ENCODE data around the gene CLSTN2. TPM values are rescaled to one million over a fixed set of nuclear protein-coding genes. Genes with fewer than 3 reads are reported as not detected.

CLSTN2 gene
- total and polyA plus RNA-seq, 2 of the 4 experiments (the other 2 are of a cell fraction) = under 0.01 to 0.07 TPM

DNA sequence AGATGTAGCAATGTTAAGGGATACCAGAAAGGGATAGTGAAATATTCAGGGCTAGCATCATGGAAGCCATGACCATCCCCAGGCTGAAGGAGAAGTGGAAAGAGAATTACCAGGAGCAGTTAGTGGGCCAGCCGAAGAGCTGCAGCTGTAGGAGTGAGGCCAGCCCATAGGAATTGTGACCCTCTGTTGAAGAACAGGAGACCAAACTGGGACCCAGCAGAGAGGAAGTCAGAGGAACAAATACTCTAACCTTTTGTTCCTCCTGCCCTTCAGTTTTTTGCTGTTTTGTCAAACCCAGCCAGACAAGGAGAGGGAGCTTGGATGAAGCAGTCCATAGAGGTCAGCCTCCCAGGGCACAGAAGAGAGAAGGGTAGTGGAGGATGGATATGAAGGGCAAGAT lies 115.4 kb downstream of the CLSTN2 start:
- H4K20me1 ChIP-seq (ENCODE audit: insufficient read depth, low read length) = no peaks in the 10 kb centered on the region
- TF ChIP-seq ELK1 (IDR thresholded peaks at IDR 0.05; ENCODE audit: borderline replicate concordance, low read depth, low read length) (no peak), MXI1 (IDR thresholded peaks at IDR 0.05; ENCODE audit: borderline replicate concordance, low read depth, low read length) (no peak)

More for the DNA sequence above, 115.4 kb downstream of the CLSTN2 start:
- H3K36me3 ChIP-seq (ENCODE audit: control insufficient read depth, insufficient read depth, low read length) = no peaks in the 10 kb centered on the region
- H3K23ac ChIP-seq (ENCODE audit: low read depth, low read length) = no peak overlapping the region
- H4K91ac ChIP-seq (ENCODE audit: insufficient read depth, low read depth, low read length) = no peak overlapping the region
- no peak overlapping the region for H3K4ac ChIP-seq (ENCODE audit: low read depth, low read length)
- H2BK20ac ChIP-seq (ENCODE audit: low read depth, low read length) = no peak overlapping the region
- in situ Hi-C loops (cut with MboI; ENCODE audit: low sequenced_read_pairs) = no loop called here
- H3K14ac ChIP-seq (replicated peaks; ENCODE audit: low read depth, low read length) = no peak overlapping the region
- DNase-seq = no peak
- H2AK5ac ChIP-seq (ENCODE audit: low read depth, low read length) = no peak overlapping the region
- no peak overlapping the region for H3K4me2 ChIP-seq (ENCODE audit: low read depth, low read length)
- intact Hi-C loops (cut with micrococcal nuclease) = no loop called here
- H3K4me1 ChIP-seq (ENCODE audit: control insufficient read depth, insufficient read depth, low read length) = no peaks in the 10 kb centered on the region
- dilution Hi-C loops (cut with HindIII; ENCODE audit: low sequenced_read_pairs, unreplicated experiment) = no loop called here
- no peak for ATAC-seq (ENCODE audit: low read depth)
- H3K27ac ChIP-seq (ENCODE audit: insufficient read depth, low read length) = no peak overlapping the region
- H3K79me1 ChIP-seq (ENCODE audit: low read depth in 1 of 2, low read length in 2 of 2) = no peaks in the 10 kb centered on the region
- no peak overlapping the region for H2BK15ac ChIP-seq (ENCODE audit: low read depth, low read length)
- BruUV-seq (replicated peaks) = no TSS peak
- ChIA-PET CTCF (no interaction called here), POLR2A (ENCODE audit: unreplicated experiment) (no interaction called here)
- H3K56ac ChIP-seq (ENCODE audit: extremely low read depth, insufficient read depth, low read length) = no peak overlapping the region
- no peak overlapping the region for H3K18ac ChIP-seq (ENCODE audit: low read depth, low read length)
- H2BK120ac ChIP-seq (ENCODE audit: low read depth, low read length) = no peak overlapping the region
- no peak overlapping the region for H3K4me3 ChIP-seq (ENCODE audit: insufficient read depth, low read depth, low read length)
- no peaks in the 10 kb centered on the region for H3K9me3 ChIP-seq (ENCODE audit: control insufficient read depth, insufficient read depth, low read length)
- H2BK5ac ChIP-seq (ENCODE audit: low read depth, low read length, poor library complexity, severe bottlenecking) = no peak overlapping the region
- no peak overlapping the region for H4K8ac ChIP-seq (ENCODE audit: low read depth in 2 of 2, low read length in 2 of 2)
- H2AK9ac ChIP-seq (replicated peaks; ENCODE audit: low read depth, low read length, poor library complexity) = no peak overlapping the region
- no peaks in the 10 kb centered on the region for H3K27me3 ChIP-seq (ENCODE audit: control insufficient read depth, insufficient read depth, low read length)
- H4K5ac ChIP-seq (ENCODE audit: low read depth, low read length) = no peak overlapping the region
- H3K9ac ChIP-seq (ENCODE audit: low read depth, low read length) = no peak overlapping the region
- no CpG with 5 or more reads among the region's 1 CpG for WGBS, 2 experiments (ENCODE audit: extremely low coverage in 2 of 2, insufficient read length in 1 of 2)
- H3K9me1 ChIP-seq (ENCODE audit: insufficient read depth, low read length) = no peaks in the 10 kb centered on the region
- no peak overlapping the region for H2AFZ ChIP-seq (replicated peaks; ENCODE audit: low read length, poor library complexity)

Measured in IMR-90 (cell line).